LNCaP clone FGC (cell line): ENCODE measurements around the gene SEPTIN10.
A peak's percentile ranks its signal among the peaks of the same experiment; 100 is the strongest.

Experiments used
- DNase-seq: peaks from one replicate; pipeline ENCODE4 v3.0.0-alpha.2; 2011; ENCODE audit warnings: low read depth
- H3K4me3 ChIP-seq: 2 replicates; pipeline ENCODE4 v1.5.1; 2011; ENCODE audit warnings: mild to moderate bottlenecking, low read depth, low read length, control low read depth
- CTCF ChIP-seq: IDR thresholded peaks from 2 replicates; pipeline ENCODE4 v1.5.1; 2012; ENCODE audit warnings: mild to moderate bottlenecking; ENCODE audit not compliant: control insufficient read depth, insufficient read depth; ENCODE audit errors: extremely low read depth

The SEPTIN10 gene

GRCh38 chr2:109563980-109564550, 49.7 kb downstream of the SEPTIN10 start:
- DNase-seq = no peak
- no peak overlapping the region for H3K4me3 ChIP-seq
- TF ChIP-seq CTCF = no peak

- DNase-seq = no peak
- TF ChIP-seq CTCF = no peak
- no peak overlapping the region for H3K4me3 ChIP-seq
Measured at GRCh38 chr2:109563288-109563687, 50.5 kb downstream of the SEPTIN10 start.

- no peak for TF ChIP-seq CTCF
- no peak for DNase-seq
- no peak overlapping the region for H3K4me3 ChIP-seq
Measured at GRCh38 chr2:109562421-109562820, 51.3 kb downstream of the SEPTIN10 start.

GRCh38 chr2:109560265-109560664, 53.5 kb downstream of the SEPTIN10 start:
- no peak for DNase-seq
- TF ChIP-seq CTCF = no peak
- H3K4me3 ChIP-seq = no peak overlapping the region

- no peak for TF ChIP-seq CTCF
- peak; percentile 89 for DNase-seq
- no peak overlapping the region for H3K4me3 ChIP-seq
Measured at GRCh38 chr2:109558076-109558882, 55.5 kb downstream of the SEPTIN10 start.

- no peak for TF ChIP-seq CTCF
- H3K4me3 ChIP-seq = no peak overlapping the region
- DNase-seq = no peak
Measured at GRCh38 chr2:109557309-109557708, 56.5 kb downstream of the SEPTIN10 start.
